ENCODE data around the gene FKBP4. TPM values are rescaled to one million over a fixed set of nuclear protein-coding genes. Genes with fewer than 3 reads are reported as not detected.

Gene FKBP4
- total RNA-seq, 2 donors from 2014 or later = 25.6 to 29.2 TPM

- Histone ChIP-seq H3K27ac (no peak overlapping the region), H3K27me3 (no peaks in the 10 kb centered on the region), H3K9me3 (no peaks in the 10 kb centered on the region), H3K4me1 (peaks cover 0 to 11% of the 10 kb centered on the region in 2 donors), H3K36me3 (no peaks in the 10 kb centered on the region), H3K4me3 (no peak overlapping the region)
- TF ChIP-seq, protein P1, sequence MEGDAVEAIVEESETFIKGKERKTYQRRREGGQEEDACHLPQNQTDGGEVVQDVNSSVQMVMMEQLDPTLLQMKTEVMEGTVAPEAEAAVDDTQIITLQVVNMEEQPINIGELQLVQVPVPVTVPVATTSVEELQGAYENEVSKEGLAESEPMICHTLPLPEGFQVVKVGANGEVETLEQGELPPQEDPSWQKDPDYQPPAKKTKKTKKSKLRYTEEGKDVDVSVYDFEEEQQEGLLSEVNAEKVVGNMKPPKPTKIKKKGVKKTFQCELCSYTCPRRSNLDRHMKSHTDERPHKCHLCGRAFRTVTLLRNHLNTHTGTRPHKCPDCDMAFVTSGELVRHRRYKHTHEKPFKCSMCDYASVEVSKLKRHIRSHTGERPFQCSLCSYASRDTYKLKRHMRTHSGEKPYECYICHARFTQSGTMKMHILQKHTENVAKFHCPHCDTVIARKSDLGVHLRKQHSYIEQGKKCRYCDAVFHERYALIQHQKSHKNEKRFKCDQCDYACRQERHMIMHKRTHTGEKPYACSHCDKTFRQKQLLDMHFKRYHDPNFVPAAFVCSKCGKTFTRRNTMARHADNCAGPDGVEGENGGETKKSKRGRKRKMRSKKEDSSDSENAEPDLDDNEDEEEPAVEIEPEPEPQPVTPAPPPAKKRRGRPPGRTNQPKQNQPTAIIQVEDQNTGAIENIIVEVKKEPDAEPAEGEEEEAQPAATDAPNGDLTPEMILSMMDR (IDR thresholded peaks at IDR 0.05) = no peak
- no peak for DNase-seq (ENCODE audit: low spot score)
Observed at GRCh38 chr12:2785017-2785416, 9.8 kb upstream of the FKBP4 start.

DNA sequence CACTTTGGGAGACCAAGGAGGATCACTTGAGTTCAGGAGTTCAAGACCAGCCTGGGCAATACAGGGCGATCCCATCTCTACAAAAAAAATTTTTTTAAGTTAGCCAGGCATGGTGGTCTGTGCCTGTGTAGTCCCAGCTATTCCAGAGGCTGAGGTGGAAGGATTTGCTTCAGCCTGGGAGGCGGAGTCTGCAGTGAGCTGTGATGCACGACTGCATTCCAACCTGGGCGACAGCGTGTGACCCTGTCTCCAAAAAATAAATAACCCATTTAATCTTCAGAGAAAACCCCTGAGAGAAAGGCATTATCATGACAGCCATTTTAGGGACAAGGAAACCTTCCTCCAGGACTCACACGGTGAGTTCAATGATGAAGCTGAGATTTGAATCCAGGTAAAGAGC, 3.7 kb upstream of the FKBP4 start:
- H3K9me3 ChIP-seq = no peaks in the 10 kb centered on the region
- no peaks in the 10 kb centered on the region for H3K27me3 ChIP-seq
- H3K4me1 ChIP-seq = peaks cover 0 to 10% of the 10 kb centered on the region in 2 donors
- no peak for DNase-seq (ENCODE audit: low spot score)
- no peak overlapping the region for H3K27ac ChIP-seq
- H3K36me3 ChIP-seq = no peaks in the 10 kb centered on the region
- H3K4me3 ChIP-seq = no peak overlapping the region
- TF ChIP-seq, protein P1 (IDR thresholded peaks at IDR 0.05) = no peak

GRCh38 chr12:2792671-2793500, 1.9 kb upstream of the FKBP4 start:
- H3K27me3 ChIP-seq = no peaks in the 10 kb centered on the region
- H3K9me3 ChIP-seq = no peaks in the 10 kb centered on the region
- peaks cover 2% of the 10 kb centered on the region for H3K36me3 ChIP-seq
- no peak overlapping the region for H3K4me3 ChIP-seq
- no peak overlapping the region for H3K27ac ChIP-seq
- H3K4me1 ChIP-seq = peaks cover 0 to 28% of the 10 kb centered on the region in 2 donors
- DNase-seq (ENCODE audit: low spot score) = no peak
- TF ChIP-seq, protein P1 (IDR thresholded peaks at IDR 0.05) = no peak

DNA sequence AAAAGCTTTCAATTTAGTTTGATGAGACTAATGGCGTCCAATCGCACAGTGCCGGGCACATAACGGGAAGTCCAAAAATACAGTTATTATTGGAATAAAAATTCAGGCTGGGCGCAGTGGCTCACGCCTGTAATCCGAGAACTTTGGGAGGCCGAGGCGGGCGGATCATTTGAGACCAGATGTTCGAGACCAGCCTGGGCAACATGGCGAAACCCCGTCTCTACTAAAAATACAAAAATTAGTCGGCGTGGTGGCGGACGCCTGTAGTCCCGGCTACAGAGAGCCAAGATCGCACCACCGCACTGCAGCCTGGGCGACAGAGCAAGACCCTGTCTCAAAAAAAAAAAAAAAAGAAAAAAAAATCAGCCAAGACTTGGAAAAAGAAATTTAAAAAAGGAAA, 1.2 kb upstream of the FKBP4 start:
- TF ChIP-seq, protein P1 (IDR thresholded peaks at IDR 0.05) = no peak
- Histone ChIP-seq H3K27me3 (no peaks in the 10 kb centered on the region), H3K27ac (no peak overlapping the region), H3K36me3 (peaks cover 9% of the 10 kb centered on the region), H3K4me3 (no peak overlapping the region), H3K9me3 (no peaks in the 10 kb centered on the region), H3K4me1 (peaks cover 0 to 29% of the 10 kb centered on the region in 2 donors)
- DNase-seq (ENCODE audit: low spot score) = no peak

DNA sequence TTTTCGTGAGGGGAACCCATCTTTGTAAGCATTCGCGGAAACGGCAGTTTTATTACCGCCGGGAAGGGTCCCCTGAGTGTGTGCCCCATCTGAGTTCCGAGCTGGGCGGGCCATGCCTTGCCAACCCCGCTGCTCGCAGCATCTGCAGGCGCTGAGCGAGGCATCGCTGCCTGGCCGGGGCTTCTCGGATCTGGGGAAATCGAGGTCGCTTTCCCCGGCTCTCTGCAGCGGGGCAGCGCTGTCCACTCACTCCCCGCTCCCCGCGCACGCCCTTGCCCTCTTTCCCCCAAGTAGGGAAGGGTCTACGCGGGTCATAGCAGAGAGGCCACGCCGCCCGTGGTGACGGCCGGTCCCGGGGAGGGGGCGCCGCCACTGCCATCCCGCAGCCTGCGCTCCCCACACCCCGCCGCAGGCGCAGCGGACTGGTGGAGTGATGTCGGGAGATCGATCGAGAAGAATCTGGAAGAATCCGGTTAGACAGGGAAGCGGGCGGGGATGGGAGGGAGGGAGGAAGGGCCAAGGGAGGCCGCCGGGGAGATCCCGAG, 507 bp upstream of the FKBP4 start:
- TF ChIP-seq, protein P1 (IDR thresholded peaks at IDR 0.05) = no peak
- no peak for DNase-seq (ENCODE audit: low spot score)
- H3K4me1 ChIP-seq = peaks cover 0 to 29% of the 10 kb centered on the region in 2 donors
- peaks cover 16% of the 10 kb centered on the region for H3K36me3 ChIP-seq
- no peaks in the 10 kb centered on the region for H3K9me3 ChIP-seq
- H3K27me3 ChIP-seq = no peaks in the 10 kb centered on the region
- peak overlapping the region; percentile 80 to 85 for H3K27ac ChIP-seq
- H3K4me3 ChIP-seq = peak overlapping the region; percentile 77 to 84
